Measurements from ENCODE around the gene C19orf44. TPM values are rescaled to one million over a fixed set of nuclear protein-coding genes. Genes with fewer than 3 reads are reported as not detected.
"Not testable (repeated sequence)": the region's sequence is repeated elsewhere in the genome, so short reads cannot be mapped to it uniquely, and the experiment has no call there.

Gene C19orf44
- total RNA-seq, 1 experiment from 2014 or later, result 3.0 TPM

GRCh38 chr19:16476401-16476800 is 19.8 kb upstream of the C19orf44 start:
- Histone ChIP-seq H3K27ac (no peak overlapping the region), H3K27me3 (replicated peaks) (no peaks in the 10 kb centered on the region), H3K4me3 (no peak overlapping the region), H3K36me3 (peaks cover 3% of the 10 kb centered on the region), H3K9me3 (replicated peaks) (peaks cover 2% of the 10 kb centered on the region; the same call in 1 of the 2 replicates), H3K4me1 (replicated peaks) (peaks cover 20% of the 10 kb centered on the region)
- DNase-seq (ENCODE audit: low read depth in 1 of 2, low spot score in 2 of 2), result no peak

- no peak overlapping the region for H3K4me3 ChIP-seq
- H3K27me3 ChIP-seq (replicated peaks), result no peaks in the 10 kb centered on the region
- no peak overlapping the region for H3K27ac ChIP-seq
- H3K36me3 ChIP-seq, result no peaks in the 10 kb centered on the region
- H3K9me3 ChIP-seq (replicated peaks), result no peaks in the 10 kb centered on the region
- no peak for DNase-seq (ENCODE audit: low read depth in 1 of 2, low spot score in 2 of 2)
- H3K4me1 ChIP-seq (replicated peaks), result peaks cover 17% of the 10 kb centered on the region
Measured at GRCh38 chr19:16477311-16477710, 18.9 kb upstream of the C19orf44 start.

GRCh38 chr19:16482745-16483144 is 13.4 kb upstream of the C19orf44 start:
- no peak for DNase-seq (ENCODE audit: low read depth in 1 of 2, low spot score in 2 of 2)
- no peak overlapping the region for H3K27ac ChIP-seq
- no peaks in the 10 kb centered on the region for H3K27me3 ChIP-seq (replicated peaks)
- no peak overlapping the region for H3K4me3 ChIP-seq
- H3K36me3 ChIP-seq, result no peaks in the 10 kb centered on the region
- no peaks in the 10 kb centered on the region for H3K9me3 ChIP-seq (replicated peaks)
- H3K4me1 ChIP-seq (replicated peaks), result no peaks in the 10 kb centered on the region

DNA sequence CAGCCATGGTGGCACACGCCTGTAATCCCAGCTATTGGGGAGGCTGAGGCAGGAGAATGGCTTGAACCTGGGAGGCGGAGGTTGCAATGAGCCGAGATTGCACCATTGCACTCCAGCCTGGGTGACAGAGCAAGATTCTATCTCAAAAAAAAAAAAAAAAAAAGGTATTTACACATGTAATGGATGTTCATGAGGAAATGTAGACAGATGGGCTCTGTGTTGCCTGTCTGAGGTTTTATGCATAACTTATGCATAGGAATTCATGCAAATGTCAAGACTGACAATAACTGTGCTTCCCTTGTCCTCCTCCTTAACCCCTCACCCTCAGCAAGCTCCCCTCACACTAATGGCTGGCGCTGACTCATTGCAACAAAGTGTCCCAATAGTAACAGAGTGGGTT is 9.7 kb upstream of the C19orf44 start:
- not testable (repeated sequence) for H3K4me1 ChIP-seq (replicated peaks); DNase-seq (ENCODE audit: low read depth in 1 of 2, low spot score in 2 of 2); H3K27me3 ChIP-seq (replicated peaks); H3K4me3 ChIP-seq; H3K27ac ChIP-seq; H3K9me3 ChIP-seq (replicated peaks); H3K36me3 ChIP-seq

DNA sequence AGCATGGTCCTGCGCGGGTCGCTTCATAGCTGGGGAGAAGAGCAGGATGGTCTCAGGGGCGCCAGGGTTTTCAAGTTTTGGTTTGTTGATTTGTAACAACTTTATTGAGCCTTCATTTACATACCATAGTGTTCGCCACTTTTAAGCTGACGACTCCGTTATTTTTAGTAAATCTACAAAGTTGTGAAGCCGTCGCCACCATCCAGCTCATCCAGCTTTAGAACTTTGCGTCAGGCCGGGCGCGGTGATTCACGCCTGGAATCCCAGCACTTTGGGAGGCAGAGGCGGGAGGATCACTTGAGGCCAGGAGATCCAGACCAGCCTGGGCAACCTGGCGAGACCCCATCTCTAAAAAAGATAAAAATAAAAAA is 404 bp downstream of the C19orf44 start:
- Histone ChIP-seq H3K27me3 (replicated peaks) (no peaks in the 10 kb centered on the region), H3K9me3 (replicated peaks) (no peaks in the 10 kb centered on the region), H3K4me1 (replicated peaks) (peaks cover 13% of the 10 kb centered on the region), H3K27ac (peak overlapping the region; percentile 57), H3K36me3 (no peaks in the 10 kb centered on the region), H3K4me3 (peak overlapping the region; percentile 57)
- DNase-seq (ENCODE audit: low read depth in 1 of 2, low spot score in 2 of 2), result no peak

DNA sequence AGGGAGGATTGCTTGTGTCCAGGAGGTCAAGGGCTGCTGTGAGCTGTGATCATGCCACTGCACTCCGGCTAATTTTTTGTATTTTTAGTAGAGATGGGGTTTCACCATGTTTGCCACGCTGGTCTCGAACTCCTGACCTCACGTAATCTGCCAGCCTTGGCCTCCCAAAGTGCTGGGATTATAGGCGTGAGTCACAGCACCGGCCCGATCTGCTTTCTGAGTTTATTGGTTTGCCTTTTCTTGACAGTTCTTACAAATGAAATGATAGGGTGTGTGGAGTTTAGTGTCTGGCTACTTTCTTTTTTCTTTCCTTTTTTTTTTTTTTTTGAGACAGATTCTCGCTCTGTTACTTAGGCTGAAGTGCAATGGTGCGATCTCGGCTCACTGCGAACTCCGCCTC is 848 bp downstream of the C19orf44 start:
- Histone ChIP-seq H3K9me3 (replicated peaks) (no peaks in the 10 kb centered on the region), H3K36me3 (no peaks in the 10 kb centered on the region), H3K4me3 (peak overlapping the region; percentile 57), H3K27me3 (replicated peaks) (no peaks in the 10 kb centered on the region), H3K27ac (no peak overlapping the region), H3K4me1 (replicated peaks) (peaks cover 13% of the 10 kb centered on the region)
- DNase-seq (ENCODE audit: low read depth in 1 of 2, low spot score in 2 of 2), result no peak

GRCh38 chr19:16497837-16498236 is 1.6 kb downstream of the C19orf44 start:
- no peak for DNase-seq (ENCODE audit: low read depth in 1 of 2, low spot score in 2 of 2)
- H3K36me3 ChIP-seq, result no peaks in the 10 kb centered on the region
- H3K27me3 ChIP-seq (replicated peaks), result no peaks in the 10 kb centered on the region
- H3K9me3 ChIP-seq (replicated peaks), result no peaks in the 10 kb centered on the region
- H3K4me3 ChIP-seq, result no peak overlapping the region
- peaks cover 13% of the 10 kb centered on the region for H3K4me1 ChIP-seq (replicated peaks)
- H3K27ac ChIP-seq, result no peak overlapping the region

DNA sequence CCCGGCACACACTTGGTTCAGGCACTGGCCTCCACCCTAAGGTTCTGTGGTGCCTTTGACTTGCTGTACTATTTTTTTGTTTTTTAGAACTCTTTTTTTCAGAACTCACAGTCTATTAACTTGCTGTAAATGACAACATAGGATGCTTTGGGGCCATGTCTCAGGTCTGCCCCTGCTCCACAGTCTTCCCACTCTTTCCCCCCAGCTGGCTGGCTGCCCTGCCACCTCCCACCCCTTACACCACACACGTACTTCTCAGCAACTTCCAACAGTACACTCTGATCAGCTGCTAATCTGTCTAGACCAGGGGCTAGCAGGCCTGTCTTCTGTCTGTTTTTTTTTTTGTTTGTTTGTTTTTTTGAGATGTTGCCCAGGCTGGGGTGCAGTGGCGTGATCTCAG is 8.1 kb downstream of the C19orf44 start:
- H3K27me3 ChIP-seq (replicated peaks), result no peaks in the 10 kb centered on the region
- no peak overlapping the region for H3K4me3 ChIP-seq
- no peaks in the 10 kb centered on the region for H3K4me1 ChIP-seq (replicated peaks)
- no peak for DNase-seq (ENCODE audit: low read depth in 1 of 2, low spot score in 2 of 2)
- H3K9me3 ChIP-seq (replicated peaks), result no peaks in the 10 kb centered on the region
- peaks cover 11% of the 10 kb centered on the region for H3K36me3 ChIP-seq
- H3K27ac ChIP-seq, result no peak overlapping the region

- not testable (repeated sequence) for H3K4me3 ChIP-seq; H3K27me3 ChIP-seq (replicated peaks); H3K27ac ChIP-seq; H3K4me1 ChIP-seq (replicated peaks); DNase-seq (ENCODE audit: low read depth in 1 of 2, low spot score in 2 of 2); H3K9me3 ChIP-seq (replicated peaks)
- peaks cover 14% of the 10 kb centered on the region for H3K36me3 ChIP-seq
Measured at GRCh38 chr19:16506161-16506560, 10.0 kb downstream of the C19orf44 start.

DNA sequence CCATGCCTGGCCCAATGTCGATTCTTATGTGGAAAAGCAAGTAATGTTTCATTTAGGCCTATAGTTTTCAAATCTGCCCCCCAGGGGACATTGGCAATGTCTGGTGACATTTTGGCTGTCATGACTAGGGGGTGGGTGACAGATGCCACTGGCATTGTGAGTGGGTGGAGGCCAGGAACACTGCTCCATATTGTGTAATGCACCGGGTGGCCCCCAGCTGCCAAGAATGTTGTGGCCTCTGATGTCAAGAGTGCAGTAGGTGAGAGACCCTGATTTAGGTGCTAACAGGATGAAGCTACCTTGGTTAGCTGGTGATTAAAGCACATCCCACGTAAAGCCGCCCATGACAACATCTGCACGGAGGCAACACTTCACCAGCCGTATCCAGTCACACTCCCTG is 10.8 kb downstream of the C19orf44 start:
- Histone ChIP-seq H3K27ac (no peak overlapping the region), H3K27me3 (replicated peaks) (no peaks in the 10 kb centered on the region), H3K4me1 (replicated peaks) (no peaks in the 10 kb centered on the region), H3K9me3 (replicated peaks) (no peaks in the 10 kb centered on the region), H3K36me3 (peaks cover 14% of the 10 kb centered on the region), H3K4me3 (no peak overlapping the region)
- no peak for DNase-seq (ENCODE audit: low read depth in 1 of 2, low spot score in 2 of 2)

DNA sequence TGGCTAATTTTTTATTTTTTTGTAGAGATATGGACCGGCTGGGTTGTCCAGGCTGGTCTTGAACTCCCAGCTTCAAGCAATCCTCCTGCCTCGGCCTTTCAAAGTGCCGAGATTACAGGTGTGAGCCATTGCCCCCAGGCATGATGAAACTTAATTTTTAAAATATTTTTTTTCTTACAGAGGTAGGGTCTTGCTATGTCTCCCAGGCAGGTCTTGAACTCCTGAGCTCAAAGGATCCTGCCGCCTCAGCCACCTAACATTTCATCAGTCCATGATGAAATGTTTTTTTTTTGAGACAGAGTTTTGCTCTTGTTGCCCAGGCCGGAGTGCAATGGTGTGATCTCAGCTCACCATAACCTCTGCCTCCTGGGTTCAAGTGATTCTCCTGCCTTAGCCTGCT is 12.4 kb downstream of the C19orf44 start:
- H3K27me3 ChIP-seq (replicated peaks), result no peaks in the 10 kb centered on the region
- no peak overlapping the region for H3K4me3 ChIP-seq
- H3K36me3 ChIP-seq, result peaks cover 11% of the 10 kb centered on the region
- no peaks in the 10 kb centered on the region for H3K4me1 ChIP-seq (replicated peaks)
- H3K9me3 ChIP-seq (replicated peaks), result no peaks in the 10 kb centered on the region
- H3K27ac ChIP-seq, result no peak overlapping the region
- DNase-seq (ENCODE audit: low read depth in 1 of 2, low spot score in 2 of 2), result no peak

GRCh38 chr19:16509141-16510061 is 13.2 kb downstream of the C19orf44 start:
- no peak overlapping the region for H3K27ac ChIP-seq

DNA sequence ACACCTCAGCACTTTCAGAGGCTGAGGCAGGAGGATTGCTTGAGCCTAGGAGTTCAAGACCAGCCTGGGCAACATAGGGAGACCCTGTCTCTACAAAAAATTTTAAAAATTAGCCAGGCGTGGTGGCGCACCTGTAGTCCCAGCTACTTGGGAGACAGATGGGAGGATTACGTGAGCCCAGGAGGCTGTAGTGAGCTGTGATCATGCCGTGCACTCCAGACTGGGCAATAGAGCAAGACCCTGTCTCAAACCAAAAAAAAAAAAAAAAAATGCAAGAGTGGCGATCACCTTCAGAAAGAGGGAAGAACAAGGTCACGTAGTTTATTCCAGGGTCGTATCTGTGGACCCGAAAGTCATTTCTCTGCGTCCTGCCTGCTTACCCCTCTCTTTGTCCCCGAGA is 16.4 kb downstream of the C19orf44 start:
- DNase-seq (ENCODE audit: low read depth in 1 of 2, low spot score in 2 of 2); H3K27ac ChIP-seq; H3K27me3 ChIP-seq (replicated peaks); H3K9me3 ChIP-seq (replicated peaks); H3K4me1 ChIP-seq (replicated peaks); H3K4me3 ChIP-seq: not testable (repeated sequence)
- peaks cover 25% of the 10 kb centered on the region for H3K36me3 ChIP-seq

More at GRCh38 chr19:16509141-16510061, 13.2 kb downstream of the C19orf44 start:
- Histone ChIP-seq H3K27me3 (replicated peaks) (no peaks in the 10 kb centered on the region), H3K36me3 (peaks cover 10% of the 10 kb centered on the region; the same call in 1 of the 2 replicates), H3K4me3 (no peak overlapping the region), H3K9me3 (replicated peaks) (no peaks in the 10 kb centered on the region), H3K4me1 (replicated peaks) (no peaks in the 10 kb centered on the region)
- no peak for DNase-seq (ENCODE audit: low read depth in 1 of 2, low spot score in 2 of 2)

DNA sequence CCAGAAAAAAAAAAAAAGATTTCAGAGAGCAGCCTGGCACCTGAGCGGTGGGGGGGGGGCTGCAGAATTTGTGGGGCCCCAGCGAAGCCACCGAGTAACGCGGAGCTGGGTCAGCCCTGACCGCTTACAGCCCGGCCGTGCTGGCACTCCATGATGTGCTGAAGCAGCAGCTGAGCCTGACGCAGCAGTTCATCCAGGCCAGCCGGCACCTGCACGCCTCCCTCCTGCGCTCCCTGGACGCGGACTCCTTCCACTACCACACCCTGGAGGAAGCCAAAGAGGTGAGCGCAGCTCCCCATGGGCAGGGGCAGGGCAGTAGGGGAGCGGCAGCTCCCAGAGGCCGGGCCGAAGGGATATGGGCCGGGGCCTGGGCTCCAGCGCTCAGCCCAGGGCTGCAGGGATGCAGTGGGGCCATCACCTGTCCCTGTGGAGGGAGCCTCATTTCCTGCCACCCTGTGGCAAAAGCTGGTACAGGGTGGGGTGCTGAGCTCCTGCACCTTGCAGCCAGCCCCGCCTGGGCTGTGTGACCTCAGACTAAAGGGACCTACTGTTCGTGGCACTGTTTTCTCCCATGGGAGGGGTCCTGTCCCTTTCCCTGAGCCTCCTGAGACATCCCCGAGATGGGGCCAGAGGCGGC is 18.3 kb downstream of the C19orf44 start:
- no peaks in the 10 kb centered on the region for H3K9me3 ChIP-seq (replicated peaks)
- no peak overlapping the region for H3K4me3 ChIP-seq
- no peak for DNase-seq (ENCODE audit: low read depth in 1 of 2, low spot score in 2 of 2)
- no peaks in the 10 kb centered on the region for H3K27me3 ChIP-seq (replicated peaks)
- H3K27ac ChIP-seq, result no peak overlapping the region
- H3K4me1 ChIP-seq (replicated peaks), result no peaks in the 10 kb centered on the region
- peaks cover 41% of the 10 kb centered on the region for H3K36me3 ChIP-seq

All from SJSA1 (cell line).